ENCODE results near the gene CHD9.

CHD9 gene

DNA sequence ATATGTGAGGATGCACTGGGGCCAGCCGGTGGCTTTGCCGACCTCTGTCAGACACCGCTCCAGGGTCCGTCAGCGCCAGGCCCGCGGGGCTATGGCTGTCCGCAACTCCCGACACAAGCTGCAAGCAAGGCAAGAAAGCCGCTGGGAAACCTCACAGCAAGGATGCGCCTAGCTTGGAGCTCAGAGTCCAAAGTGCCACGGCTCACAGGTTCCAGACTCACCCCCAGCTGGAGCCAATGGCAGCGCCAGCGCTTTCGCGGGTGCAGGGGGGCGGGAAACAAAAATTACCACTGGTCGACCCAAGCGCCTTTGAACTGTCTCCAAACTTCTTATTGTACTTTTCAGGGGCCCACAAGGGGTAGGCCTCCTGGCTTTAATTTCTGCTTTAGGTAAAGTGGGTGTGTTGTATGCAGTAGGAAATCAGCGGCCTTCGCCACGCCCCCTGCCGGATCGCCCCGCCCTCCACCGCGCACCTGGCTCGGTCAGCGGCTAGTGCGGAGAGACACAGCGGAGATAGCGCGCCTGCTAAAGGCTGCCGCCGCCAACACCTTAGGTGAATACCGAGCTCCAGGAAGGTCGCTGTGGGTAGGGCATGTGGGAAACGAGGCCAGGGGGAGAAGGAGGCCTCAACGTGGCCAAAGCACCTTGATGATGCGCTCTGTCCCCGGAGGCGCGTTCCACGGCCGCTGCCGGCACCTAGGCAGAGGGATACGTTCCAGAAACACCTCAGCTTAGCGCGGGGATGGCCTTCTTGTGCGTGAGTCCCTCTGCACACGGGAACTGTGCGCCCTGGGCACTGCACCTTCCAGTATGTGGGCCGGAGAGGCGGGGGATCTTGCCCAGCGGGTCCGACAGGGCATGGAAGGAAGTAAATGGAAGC lies 318.4 kb downstream of the CHD9 start:
- DNase-seq (ENCODE audit: low read depth in 2 of 2): peak; percentile 57 to 73

DNA sequence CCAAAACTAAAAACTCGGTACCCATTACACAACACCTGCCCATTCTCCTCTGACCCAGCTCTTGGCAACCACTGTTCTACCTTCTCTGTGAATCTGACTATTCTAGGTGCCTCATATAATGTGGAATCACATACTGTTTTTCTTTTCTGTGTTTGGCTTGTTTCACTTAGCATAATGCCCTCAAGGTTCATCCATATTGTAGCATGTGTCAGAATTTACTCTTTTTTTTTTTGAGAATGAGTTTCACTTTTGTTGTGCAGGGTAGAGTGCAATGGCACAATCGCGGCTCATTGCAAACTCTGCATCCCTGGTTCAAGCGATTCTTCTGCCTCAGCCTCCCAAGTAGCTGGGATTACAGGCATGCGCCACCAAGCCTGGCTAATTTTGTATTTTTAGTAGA lies 320.0 kb downstream of the CHD9 start:
- no peak for DNase-seq (ENCODE audit: low read depth in 2 of 2)

DNA sequence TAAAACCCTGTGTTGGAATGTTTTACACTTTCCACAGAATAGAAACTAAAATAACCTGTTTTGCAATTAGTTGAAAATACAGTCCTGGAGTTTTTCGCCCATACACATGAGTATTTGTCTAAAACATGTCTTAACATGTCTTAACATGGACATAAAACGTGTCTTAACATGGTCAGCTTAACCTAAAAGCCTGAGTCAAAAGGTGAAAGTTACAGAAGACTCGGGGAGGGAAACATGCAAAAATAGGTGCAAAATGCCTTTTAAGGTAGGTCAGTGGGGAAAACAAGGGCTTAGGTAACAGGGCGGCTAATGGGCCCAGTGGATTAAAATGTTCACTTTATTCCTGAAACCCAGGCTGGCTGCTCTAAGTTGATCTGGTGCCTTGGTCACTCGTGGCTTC lies 323.3 kb downstream of the CHD9 start:
- no peak for DNase-seq (ENCODE audit: low read depth in 2 of 2)

Data from stimulated activated CD4-positive, alpha-beta T cell treated with anti-CD3 and anti-CD28 coated beads, Interleukin-4, amount 100 ng/mL, for 48 hours (primary cell).